HG02588 (cell line): Measurements from ENCODE around the gene PCP4.

Experiments used
- ATAC-seq: cut with Tn5 transposase; IDR thresholded peaks from one replicate; pipeline ENCODE4 v1.9.1; 2021; ENCODE audit warnings: mild to moderate bottlenecking, moderate library complexity; ENCODE audit not compliant: unreplicated experiment

Gene PCP4

DNA sequence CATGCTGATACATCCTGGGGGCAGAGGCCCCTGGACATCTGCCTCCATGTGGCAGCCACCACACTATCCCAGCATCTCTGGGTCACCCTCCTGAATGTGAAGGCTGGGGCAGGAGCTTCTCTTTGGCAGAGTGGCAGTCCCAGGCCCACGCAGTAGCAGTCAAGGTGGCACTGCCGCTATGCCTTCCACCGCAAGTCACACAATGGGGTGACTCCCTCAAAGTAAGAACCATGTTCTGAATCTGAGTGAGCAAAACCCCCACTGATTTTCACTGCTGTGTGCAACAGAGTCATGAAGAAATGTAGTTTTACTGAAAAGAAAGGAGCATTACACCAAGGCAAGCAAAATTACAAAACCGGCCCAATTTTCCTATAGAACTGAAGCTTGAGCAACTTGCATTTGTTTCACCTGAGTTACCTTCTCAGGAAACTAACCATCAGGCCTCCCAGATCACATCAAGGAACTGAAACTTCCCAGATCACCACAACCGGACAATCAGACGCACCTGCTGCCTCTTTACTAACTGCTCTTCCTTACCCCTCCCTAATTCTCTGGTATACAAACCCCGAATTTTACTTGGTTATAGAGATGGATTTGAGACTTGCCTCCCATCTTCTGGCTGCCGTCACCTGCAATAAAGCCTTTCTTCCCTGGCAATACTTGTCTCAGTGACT is 102.6 kb downstream of the PCP4 start:
- ATAC-seq: no peak

DNA sequence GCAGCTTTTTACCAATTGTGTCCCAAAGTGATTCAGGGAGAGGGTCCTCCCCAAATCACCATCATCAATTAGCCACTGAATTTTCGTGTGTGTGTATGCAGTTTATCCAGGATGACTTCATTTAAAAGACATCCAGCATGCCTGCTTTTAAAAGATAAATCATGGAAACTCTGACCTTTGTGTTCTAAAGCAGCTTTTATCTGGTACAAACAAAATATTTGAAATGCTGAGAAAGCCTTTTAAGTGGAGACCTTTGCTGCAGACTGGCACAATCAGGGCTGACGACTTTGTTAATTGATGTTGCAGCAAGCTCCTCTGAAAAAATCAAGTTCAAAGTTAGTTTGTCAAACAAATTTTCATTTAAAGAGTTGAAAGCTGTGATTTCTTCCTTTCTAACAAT is 104.7 kb downstream of the PCP4 start:
- ATAC-seq: no peak

DNA sequence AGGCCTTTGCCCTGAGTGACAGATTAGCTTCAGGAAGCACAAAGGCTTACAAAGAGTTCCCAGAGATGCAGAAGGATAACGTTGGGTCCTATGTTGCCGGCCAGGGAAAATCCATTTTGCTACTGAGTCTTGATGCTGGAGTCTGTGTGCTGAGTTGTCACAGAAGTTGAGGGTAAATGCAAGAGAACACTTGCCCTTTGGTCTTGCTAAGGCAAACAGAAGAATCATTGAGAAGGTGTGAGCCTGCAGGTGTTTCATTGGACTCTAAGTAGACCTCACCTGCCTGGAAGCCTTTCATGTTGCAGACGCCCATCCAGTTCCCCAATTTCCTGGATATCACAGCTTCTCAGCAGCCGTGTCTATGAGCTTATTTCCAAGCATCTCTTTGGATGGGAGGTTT is 105.2 kb downstream of the PCP4 start:
- no peak for ATAC-seq

DNA sequence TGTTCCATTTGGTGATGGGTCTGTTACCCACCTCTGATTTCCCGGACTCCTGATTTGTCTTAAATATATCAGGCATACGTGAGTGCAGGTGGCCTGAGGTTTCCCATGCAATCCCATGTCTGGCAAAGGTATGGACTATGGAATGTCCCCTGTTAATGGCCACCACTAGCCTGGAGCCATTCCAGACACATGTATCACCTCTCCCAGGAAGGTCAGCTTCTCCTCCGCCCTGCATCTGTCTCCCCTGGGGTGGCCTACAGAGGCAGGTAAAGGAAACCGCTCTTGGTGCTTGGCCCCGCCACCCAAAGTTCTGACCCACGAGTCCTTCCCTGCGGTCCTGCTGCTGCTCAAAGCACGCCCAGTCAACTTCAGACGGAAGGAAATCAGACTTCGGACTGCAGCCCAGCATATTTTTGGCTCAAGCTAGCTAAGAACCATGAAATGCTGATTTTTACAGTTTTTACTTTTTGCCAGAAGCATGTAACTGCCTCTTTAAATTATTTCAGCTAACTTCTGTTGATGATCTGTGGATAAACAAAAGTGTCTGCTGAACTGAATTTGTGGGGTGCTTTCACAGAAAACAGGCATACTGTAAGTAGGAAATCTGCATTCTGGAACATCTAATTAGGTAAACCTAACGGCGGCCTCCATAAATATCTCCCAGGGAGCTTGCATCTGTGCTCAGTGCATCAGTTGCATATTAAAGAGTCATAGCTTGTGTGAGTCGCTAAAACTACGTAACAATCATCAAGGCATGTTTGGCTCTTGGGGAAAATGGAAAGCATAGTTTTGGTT is 105.9 kb downstream of the PCP4 start:
- ATAC-seq: no peak

DNA sequence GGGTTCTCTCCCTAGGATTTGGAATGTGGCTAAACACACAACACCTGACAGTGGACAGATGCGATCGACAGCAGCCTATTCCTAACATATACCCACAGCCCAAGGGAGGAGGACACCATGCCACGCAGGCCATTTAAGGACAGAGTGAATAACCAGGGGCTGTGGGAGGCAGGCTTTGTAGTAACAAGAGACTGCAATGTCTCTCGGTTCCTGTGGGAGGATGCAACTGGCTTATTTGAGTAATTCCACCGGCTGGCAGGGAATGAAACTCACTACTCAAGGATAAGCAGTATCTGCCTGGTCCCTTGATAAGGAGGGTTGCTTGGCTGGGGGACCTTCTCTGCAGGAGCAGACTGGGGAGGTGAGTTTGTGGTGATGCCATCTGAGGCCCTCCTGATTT is 109.6 kb downstream of the PCP4 start:
- ATAC-seq: no peak
